Bronchial epithelial cell (primary cell): ENCODE measurements around the gene PSD2. TPM values are rescaled to one million over a fixed set of nuclear protein-coding genes. Genes with fewer than 3 reads are reported as not detected.

ENCODE experiments used
- DNase-seq: peaks from one replicate; pipeline ENCODE4 v3.0.0-alpha.2; 2010; ENCODE audit warnings: low read depth
- FAIRE-seq: peaks from 2 replicates; lab custom pipeline; 2011; peaks lifted over from hg19 to GRCh38; lab: Jason Lieb, UNC
- H3K27me3 ChIP-seq: 2 replicates; pipeline ENCODE4 v1.5.1; 2011; ENCODE audit warnings: low read length; ENCODE audit not compliant: control insufficient read depth, insufficient read depth
- H3K36me3 ChIP-seq: 2 replicates; pipeline ENCODE4 v1.5.1; 2011; ENCODE audit warnings: low read length; ENCODE audit not compliant: control insufficient read depth, insufficient read depth
- H3K4me3 ChIP-seq: 2 replicates; pipeline ENCODE4 v1.5.1; 2011; ENCODE audit warnings: mild to moderate bottlenecking, low read depth, low read length, control low read depth
- total RNA-seq: library from RNA; depleted of rRNA; stranded (reverse); fragments of >200 nt; gene quantifications from 2 replicates; pipeline ENCODE4 v1.2.1, GENCODE V29; 2014
- TF ChIP-seq, protein P1 (sequence below): IDR thresholded peaks from 2 replicates; pipeline ENCODE4 v1.5.1; 2011; ENCODE audit warnings: mild to moderate bottlenecking, moderate library complexity, low read length, control low read depth, inconsistent platforms; ENCODE audit not compliant: insufficient read depth, severe bottlenecking

The PSD2 gene
- total RNA-seq, 1 donor from 2014 or later = under 0.01 TPM

- Histone ChIP-seq H3K36me3 (no peaks in the 10 kb centered on the region), H3K4me3 (no peak overlapping the region), H3K27me3 (peaks cover 7% of the 10 kb centered on the region)
- FAIRE-seq (no peak), DNase-seq (no peak)
- TF ChIP-seq, protein P1, sequence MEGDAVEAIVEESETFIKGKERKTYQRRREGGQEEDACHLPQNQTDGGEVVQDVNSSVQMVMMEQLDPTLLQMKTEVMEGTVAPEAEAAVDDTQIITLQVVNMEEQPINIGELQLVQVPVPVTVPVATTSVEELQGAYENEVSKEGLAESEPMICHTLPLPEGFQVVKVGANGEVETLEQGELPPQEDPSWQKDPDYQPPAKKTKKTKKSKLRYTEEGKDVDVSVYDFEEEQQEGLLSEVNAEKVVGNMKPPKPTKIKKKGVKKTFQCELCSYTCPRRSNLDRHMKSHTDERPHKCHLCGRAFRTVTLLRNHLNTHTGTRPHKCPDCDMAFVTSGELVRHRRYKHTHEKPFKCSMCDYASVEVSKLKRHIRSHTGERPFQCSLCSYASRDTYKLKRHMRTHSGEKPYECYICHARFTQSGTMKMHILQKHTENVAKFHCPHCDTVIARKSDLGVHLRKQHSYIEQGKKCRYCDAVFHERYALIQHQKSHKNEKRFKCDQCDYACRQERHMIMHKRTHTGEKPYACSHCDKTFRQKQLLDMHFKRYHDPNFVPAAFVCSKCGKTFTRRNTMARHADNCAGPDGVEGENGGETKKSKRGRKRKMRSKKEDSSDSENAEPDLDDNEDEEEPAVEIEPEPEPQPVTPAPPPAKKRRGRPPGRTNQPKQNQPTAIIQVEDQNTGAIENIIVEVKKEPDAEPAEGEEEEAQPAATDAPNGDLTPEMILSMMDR = no peak
Measured at GRCh38 chr5:139855946-139856540, 60.4 kb downstream of the PSD2 start.

GRCh38 chr5:139856714-139857113, 61.1 kb downstream of the PSD2 start:
- TF ChIP-seq, protein P1 = no peak
- no peak overlapping the region for H3K4me3 ChIP-seq
- FAIRE-seq = no peak

DNA sequence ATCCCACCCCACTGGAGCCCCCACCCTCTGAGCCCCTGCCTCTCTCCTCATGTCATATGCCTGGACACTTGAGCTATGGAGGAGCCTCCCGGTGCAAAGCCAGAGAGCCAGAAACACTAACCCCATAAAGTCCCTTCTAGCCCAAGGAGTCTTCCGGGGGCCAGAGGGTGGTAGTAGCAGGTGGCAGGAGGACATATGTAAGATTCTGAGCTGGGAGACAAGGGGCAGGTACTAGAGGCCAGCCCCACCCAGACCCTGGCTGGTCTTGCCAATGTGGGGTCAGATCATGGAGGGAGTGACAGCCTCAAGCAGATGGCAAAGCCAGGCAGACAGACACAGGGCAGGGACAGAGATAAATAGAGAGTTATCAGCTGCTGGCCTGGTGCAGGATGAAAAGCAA, 63.4 kb downstream of the PSD2 start:
- Histone ChIP-seq H3K36me3 (no peaks in the 10 kb centered on the region), H3K4me3 (no peak overlapping the region), H3K27me3 (peaks cover 7% of the 10 kb centered on the region)
- DNase-seq (no peak), FAIRE-seq (no peak)
- TF ChIP-seq, protein P1 = no peak

More at GRCh38 chr5:139856714-139857113, 61.1 kb downstream of the PSD2 start:
- Histone ChIP-seq H3K27me3 (peaks cover 7% of the 10 kb centered on the region), H3K36me3 (no peaks in the 10 kb centered on the region)
- no peak for DNase-seq

GRCh38 chr5:139861021-139861888, 65.6 kb downstream of the PSD2 start:
- Histone ChIP-seq H3K36me3 (no peaks in the 10 kb centered on the region), H3K4me3 (no peak overlapping the region), H3K27me3 (peaks cover 7% of the 10 kb centered on the region)
- FAIRE-seq = peak; percentile 93
- DNase-seq = peak; percentile 78
- TF ChIP-seq, protein P1 = no peak

DNA sequence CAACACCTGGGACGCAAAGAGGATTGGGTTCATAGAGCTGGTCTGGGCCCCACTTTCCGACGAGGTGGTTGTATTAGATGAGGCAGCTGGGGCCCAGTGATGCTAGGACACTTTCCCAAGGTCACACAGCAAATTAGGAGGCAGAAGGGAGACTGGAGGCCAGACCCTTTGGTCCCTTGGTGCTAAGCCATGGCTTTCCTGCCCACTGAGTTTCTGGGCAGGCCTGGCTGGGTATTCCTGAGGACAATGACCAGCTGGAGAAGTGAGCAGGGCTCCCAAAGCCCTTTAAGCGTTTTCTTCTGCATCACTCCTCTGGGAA, 66.2 kb downstream of the PSD2 start:
- DNase-seq (no peak), FAIRE-seq (no peak)
- TF ChIP-seq, protein P1 = no peak
- Histone ChIP-seq H3K4me3 (no peak overlapping the region), H3K27me3 (peaks cover 5% of the 10 kb centered on the region), H3K36me3 (no peaks in the 10 kb centered on the region)
